ENCODE results near the gene ADNP. TPM values are rescaled to one million over a fixed set of nuclear protein-coding genes. Genes with fewer than 3 reads are reported as not detected.

Gene ADNP
- total and polyA plus RNA-seq, 10 of the 15 experiments (the other 5 are each of a cell fraction or from before 2014, with no cell fraction given), result 23.0 to 74.4 (median 34.9) TPM

DNA sequence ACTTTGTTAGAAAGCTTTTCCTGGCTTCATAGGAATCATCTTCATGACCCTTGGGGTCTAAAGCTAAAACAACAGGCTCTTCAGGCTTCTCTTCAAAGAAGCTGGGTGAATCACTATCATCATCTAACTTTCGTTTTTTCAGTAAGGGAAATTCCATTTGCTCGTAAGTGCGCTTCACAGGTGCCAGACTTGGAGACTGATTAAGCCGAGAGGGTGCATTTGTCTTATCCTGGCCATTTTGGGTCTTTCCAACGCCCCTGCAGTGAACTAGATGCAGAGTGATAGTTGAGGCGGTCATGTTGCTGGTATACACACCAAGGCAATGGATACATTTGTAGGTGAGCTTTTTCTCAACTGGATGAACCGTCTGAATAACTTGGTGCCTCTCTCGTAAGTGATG, 38.8 kb downstream of the ADNP start:
- no peaks in the 10 kb centered on the region for H4K20me1 ChIP-seq (ENCODE audit: control insufficient read depth, insufficient read depth)
- H3K27ac ChIP-seq (ENCODE audit: control insufficient read depth, insufficient read depth), result peak overlapping the region; percentile 44
- POLR2A ChIA-PET, result interaction anchor here (1.1 to 1.3 kb wide), 4 partner anchors 15 to 102 kb away, joined by 3 to 5 read pairs (median 4); no protein-coding TSS in a partner anchor
- TF ChIP-seq ZNF24 (IDR thresholded peaks at IDR 0.05) (no peak), RCOR1 (conservative IDR thresholded peaks at IDR 0.05; ENCODE audit: low read depth, low read length) (no peak), ZSCAN29 (IDR thresholded peaks at IDR 0.05) (no peak), HCFC1 (IDR thresholded peaks at IDR 0.05; ENCODE audit: low read length) (no peak), EED (IDR thresholded peaks at IDR 0.05; ENCODE audit: low read depth) (0 out of 2 replicates have a peak, but pooled peaks have one; percentile 49), HDAC6 (IDR thresholded peaks at IDR 0.05; ENCODE audit: unreplicated experiment) (no peak), YY1 (IDR thresholded peaks at IDR 0.05; ENCODE audit: low read depth, low read length) (peak; percentile 58; the same call in 1 of the 2 replicates)
- TF ChIP-seq, protein P1, sequence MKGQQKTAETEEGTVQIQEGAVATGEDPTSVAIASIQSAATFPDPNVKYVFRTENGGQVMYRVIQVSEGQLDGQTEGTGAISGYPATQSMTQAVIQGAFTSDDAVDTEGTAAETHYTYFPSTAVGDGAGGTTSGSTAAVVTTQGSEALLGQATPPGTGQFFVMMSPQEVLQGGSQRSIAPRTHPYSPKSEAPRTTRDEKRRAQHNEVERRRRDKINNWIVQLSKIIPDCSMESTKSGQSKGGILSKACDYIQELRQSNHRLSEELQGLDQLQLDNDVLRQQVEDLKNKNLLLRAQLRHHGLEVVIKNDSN (IDR thresholded peaks at IDR 0.05; ENCODE audit: borderline replicate concordance, extremely low read length, insufficient read depth, low read depth, low read length), result no peak
- TF ChIP-seq, protein P2, sequence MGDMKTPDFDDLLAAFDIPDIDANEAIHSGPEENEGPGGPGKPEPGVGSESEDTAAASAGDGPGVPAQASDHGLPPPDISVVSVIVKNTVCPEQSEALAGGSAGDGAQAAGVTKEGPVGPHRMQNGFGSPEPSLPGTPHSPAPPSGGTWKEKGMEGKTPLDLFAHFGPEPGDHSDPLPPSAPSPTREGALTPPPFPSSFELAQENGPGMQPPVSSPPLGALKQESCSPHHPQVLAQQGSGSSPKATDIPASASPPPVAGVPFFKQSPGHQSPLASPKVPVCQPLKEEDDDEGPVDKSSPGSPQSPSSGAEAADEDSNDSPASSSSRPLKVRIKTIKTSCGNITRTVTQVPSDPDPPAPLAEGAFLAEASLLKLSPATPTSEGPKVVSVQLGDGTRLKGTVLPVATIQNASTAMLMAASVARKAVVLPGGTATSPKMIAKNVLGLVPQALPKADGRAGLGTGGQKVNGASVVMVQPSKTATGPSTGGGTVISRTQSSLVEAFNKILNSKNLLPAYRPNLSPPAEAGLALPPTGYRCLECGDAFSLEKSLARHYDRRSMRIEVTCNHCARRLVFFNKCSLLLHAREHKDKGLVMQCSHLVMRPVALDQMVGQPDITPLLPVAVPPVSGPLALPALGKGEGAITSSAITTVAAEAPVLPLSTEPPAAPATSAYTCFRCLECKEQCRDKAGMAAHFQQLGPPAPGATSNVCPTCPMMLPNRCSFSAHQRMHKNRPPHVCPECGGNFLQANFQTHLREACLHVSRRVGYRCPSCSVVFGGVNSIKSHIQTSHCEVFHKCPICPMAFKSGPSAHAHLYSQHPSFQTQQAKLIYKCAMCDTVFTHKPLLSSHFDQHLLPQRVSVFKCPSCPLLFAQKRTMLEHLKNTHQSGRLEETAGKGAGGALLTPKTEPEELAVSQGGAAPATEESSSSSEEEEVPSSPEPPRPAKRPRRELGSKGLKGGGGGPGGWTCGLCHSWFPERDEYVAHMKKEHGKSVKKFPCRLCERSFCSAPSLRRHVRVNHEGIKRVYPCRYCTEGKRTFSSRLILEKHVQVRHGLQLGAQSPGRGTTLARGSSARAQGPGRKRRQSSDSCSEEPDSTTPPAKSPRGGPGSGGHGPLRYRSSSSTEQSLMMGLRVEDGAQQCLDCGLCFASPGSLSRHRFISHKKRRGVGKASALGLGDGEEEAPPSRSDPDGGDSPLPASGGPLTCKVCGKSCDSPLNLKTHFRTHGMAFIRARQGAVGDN (IDR thresholded peaks at IDR 0.05), result no peak
- TF ChIP-seq, protein P3, sequence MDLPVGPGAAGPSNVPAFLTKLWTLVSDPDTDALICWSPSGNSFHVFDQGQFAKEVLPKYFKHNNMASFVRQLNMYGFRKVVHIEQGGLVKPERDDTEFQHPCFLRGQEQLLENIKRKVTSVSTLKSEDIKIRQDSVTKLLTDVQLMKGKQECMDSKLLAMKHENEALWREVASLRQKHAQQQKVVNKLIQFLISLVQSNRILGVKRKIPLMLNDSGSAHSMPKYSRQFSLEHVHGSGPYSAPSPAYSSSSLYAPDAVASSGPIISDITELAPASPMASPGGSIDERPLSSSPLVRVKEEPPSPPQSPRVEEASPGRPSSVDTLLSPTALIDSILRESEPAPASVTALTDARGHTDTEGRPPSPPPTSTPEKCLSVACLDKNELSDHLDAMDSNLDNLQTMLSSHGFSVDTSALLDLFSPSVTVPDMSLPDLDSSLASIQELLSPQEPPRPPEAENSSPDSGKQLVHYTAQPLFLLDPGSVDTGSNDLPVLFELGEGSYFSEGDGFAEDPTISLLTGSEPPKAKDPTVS (IDR thresholded peaks at IDR 0.05; ENCODE audit: low read depth, low read length), result no peak
- TF ChIP-seq, protein P4, sequence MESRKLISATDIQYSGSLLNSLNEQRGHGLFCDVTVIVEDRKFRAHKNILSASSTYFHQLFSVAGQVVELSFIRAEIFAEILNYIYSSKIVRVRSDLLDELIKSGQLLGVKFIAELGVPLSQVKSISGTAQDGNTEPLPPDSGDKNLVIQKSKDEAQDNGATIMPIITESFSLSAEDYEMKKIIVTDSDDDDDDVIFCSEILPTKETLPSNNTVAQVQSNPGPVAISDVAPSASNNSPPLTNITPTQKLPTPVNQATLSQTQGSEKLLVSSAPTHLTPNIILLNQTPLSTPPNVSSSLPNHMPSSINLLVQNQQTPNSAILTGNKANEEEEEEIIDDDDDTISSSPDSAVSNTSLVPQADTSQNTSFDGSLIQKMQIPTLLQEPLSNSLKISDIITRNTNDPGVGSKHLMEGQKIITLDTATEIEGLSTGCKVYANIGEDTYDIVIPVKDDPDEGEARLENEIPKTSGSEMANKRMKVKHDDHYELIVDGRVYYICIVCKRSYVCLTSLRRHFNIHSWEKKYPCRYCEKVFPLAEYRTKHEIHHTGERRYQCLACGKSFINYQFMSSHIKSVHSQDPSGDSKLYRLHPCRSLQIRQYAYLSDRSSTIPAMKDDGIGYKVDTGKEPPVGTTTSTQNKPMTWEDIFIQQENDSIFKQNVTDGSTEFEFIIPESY (IDR thresholded peaks at IDR 0.05), result no peak

More for the DNA sequence above, 38.8 kb downstream of the ADNP start:
- Histone ChIP-seq H3K4me1 (ENCODE audit: control insufficient read depth, insufficient read depth, low read length) (no peaks in the 10 kb centered on the region), H3K36me3 (ENCODE audit: control insufficient read depth in 2 of 2, insufficient read depth in 2 of 2, low read length in 1 of 2) (peaks cover 20 to 40% of the 10 kb centered on the region in 2 experiments), H3K9ac (ENCODE audit: control insufficient read depth, insufficient read depth, low read length) (no peak overlapping the region), H2AFZ (ENCODE audit: control insufficient read depth, low read depth, low read length) (no peak overlapping the region), H3K79me2 (ENCODE audit: control insufficient read depth, insufficient read depth, low read length) (peaks cover 2% of the 10 kb centered on the region), H3K27me3 (replicated peaks in 1 of 2; ENCODE audit: control insufficient read depth in 2 of 2, insufficient read depth in 2 of 2, low read length in 1 of 2) (no peaks in the 10 kb centered on the region), H3K9me3 (replicated peaks; ENCODE audit: control insufficient read depth, insufficient read depth, low read length) (no peaks in the 10 kb centered on the region), H3K4me3 (no peak overlapping the region), H3K4me2 (ENCODE audit: control insufficient read depth, insufficient read depth) (0 out of 2 replicates have a peak overlapping the region, but pooled peaks have one; percentile 28)
- no TSS peak for BruUV-seq (replicated peaks)
- ChIA-PET CTCF (interaction anchor here (1.3 to 3.6 kb wide), 6 partner anchors 10 to 102 kb away, joined by 3 to 20 read pairs (median 6); partner anchors contain the start of gene BCAS4), SMC1A (ENCODE audit: uncharacterized antibody, unreplicated experiment) (interaction anchor here (1.0 to 2.5 kb wide), 7 partner anchors 16 to 98 kb away, joined by 3 to 11 read pairs (median 3); no protein-coding TSS in a partner anchor), RAD21 (ENCODE audit: unreplicated experiment) (interaction anchor here (0.8 to 2.4 kb wide), 4 partner anchors 20 to 98 kb away, joined by 3 to 11 read pairs (median 6); partner anchors contain the start of gene BCAS4)
- in situ Hi-C loops (cut with MboI), result no loop called here
- DNase-seq (ENCODE audit: low read depth, low spot score) (no peak), ATAC-seq (peak; percentile 73), FAIRE-seq (no peak)
- WGBS (ENCODE audit: insufficient coverage, insufficient replicate concordance, low lambda C conversion rate, missing lambda C conversion rate), result 48% methylated on average over 8 of the region's 8 CpGs
- intact Hi-C loops (cut with micrococcal nuclease; ENCODE audit: unreplicated experiment), result loop anchor here (5.0 kb wide), 1 partner anchor 100 kb away; no protein-coding TSS in a partner anchor

Measured in GM12878 (cell line).